Esophagus squamous epithelium (tissue), 5 donors: ENCODE results near the gene STK17A. TPM values are rescaled to one million over a fixed set of nuclear protein-coding genes. Genes with fewer than 3 reads are reported as not detected.

Source experiments
- DNase-seq: peaks from one replicate; lab custom pipeline; 2025; lab: John Stamatoyannopoulos, UW
- H3K27ac ChIP-seq, 4 donors: fragments of 200-600 bp; sonication (generic); one replicate each; pipeline ENCODE4 v1.5.1; 2016 to 2019; ENCODE audit warnings: mild to moderate bottlenecking in 1 of 4
- H3K27me3 ChIP-seq, 4 donors: fragments of 200-600 bp; sonication (generic); 1 replicate in 3 of 4; 2 replicates in 1 of 4; pipeline versions ENCODE4 v1.5.1 to v1.6.0; 2017 to 2021; ENCODE audit warnings: antibody characterized with exemption in 1 of 4
- H3K36me3 ChIP-seq, 3 donors: fragments of 200-600 bp; sonication (generic); one replicate each; pipeline ENCODE4 v1.5.1; 2016 to 2019
- H3K4me1 ChIP-seq, 3 donors: fragments of 200-600 bp; sonication (generic); one replicate each; pipeline ENCODE4 v1.5.1; 2017 to 2019
- H3K4me3 ChIP-seq, 4 donors: fragments of 200-600 bp; sonication (generic); 1 replicate in 3 of 4; 2 replicates in 1 of 4; pipeline ENCODE4 v1.5.1; 2016 to 2019; ENCODE audit warnings: mild to moderate bottlenecking in 2 of 4, moderate library complexity in 1 of 4
- H3K9me3 ChIP-seq, 3 donors: fragments of 200-600 bp; sonication (generic); one replicate each; pipeline ENCODE4 v1.5.1; 2016 to 2019
- POLR2A ChIP-seq, 4 donors: fragments of 450-650 bp; IDR thresholded peaks; one replicate each; pipeline ENCODE4 v1.6.1; 2017; ENCODE audit warnings: antibody characterized with exemption in 4 of 4, mild to moderate bottlenecking in 4 of 4, moderate library complexity in 3 of 4
- WGBS, 2 donors: methylation state at CpG; one replicate each; pipeline ENCODE4 v1.1.5; 2018; 5-methylcytosine and 5-hydroxymethylcytosine counted together
- intact Hi-C: fragments of 100-400 bp; cut with DNase I; formaldehyde crosslinking; loops from one replicate; pipeline ENCODE4 v1.15.0; 2022
- total RNA-seq, 4 donors: library from RNA; depleted of rRNA; stranded (reverse); fragments of >200 nt; gene quantifications; one replicate each; pipeline ENCODE4 v1.1.0, GENCODE V29; 2016
- TF ChIP-seq, protein P1 (sequence below), 6 experiments: fragments of 450-650 bp in 4 of 6; fragments of 200-600 bp in 2 of 6; sonication (generic) in 2 of 6; IDR thresholded peaks; one replicate each; pipeline ENCODE4 v1.5.1; 2016 to 2019; ENCODE audit warnings: antibody characterized with exemption in 6 of 6, mild to moderate bottlenecking in 4 of 6, moderate library complexity in 4 of 6
- donor health status: DM: yes; HTN: yes; CAD: no.

Gene STK17A
- total RNA-seq, 4 donors from 2014 or later = 21.9 to 34.4 (median 22.8) TPM

DNA sequence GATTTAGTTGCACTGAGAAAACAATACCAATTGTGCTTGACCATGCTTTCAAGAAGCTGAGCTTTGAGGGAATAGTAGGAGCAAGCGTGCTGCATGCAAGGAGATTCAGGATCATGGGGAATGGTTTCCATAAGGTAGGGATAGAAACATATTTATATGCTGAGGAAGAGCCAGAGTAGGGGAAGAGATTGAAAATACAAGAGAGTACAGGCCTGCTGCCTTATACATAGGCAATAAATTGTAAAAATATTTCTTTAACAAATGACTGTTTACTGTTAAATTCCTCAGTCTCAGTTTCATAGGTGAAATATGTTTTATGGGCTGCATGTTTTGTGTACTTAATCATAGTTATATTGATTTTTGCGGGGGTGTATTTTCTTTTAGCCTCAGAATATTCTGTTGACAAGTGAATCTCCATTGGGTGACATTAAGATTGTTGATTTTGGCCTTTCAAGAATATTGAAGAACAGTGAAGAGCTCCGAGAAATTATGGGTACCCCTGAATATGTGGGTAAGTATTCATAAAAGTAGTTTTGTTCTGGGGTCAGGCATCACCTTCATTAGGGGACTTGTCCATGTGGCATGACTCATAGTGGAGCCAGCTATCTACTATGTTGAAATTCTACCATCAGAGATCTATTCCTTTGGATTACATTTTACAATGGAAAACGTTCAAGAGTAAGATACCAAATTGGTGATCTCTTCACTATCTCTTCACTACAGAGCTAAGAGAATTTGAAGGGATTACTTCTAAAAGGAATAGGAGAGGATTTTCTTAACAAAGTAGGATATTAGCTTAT, 36.5 kb downstream of the STK17A start:
- intact Hi-C loops = no loop called here
- H3K4me1 ChIP-seq = no peaks in the 10 kb centered on the region
- no peak overlapping the region for H3K4me3 ChIP-seq
- TF ChIP-seq, protein P1, sequence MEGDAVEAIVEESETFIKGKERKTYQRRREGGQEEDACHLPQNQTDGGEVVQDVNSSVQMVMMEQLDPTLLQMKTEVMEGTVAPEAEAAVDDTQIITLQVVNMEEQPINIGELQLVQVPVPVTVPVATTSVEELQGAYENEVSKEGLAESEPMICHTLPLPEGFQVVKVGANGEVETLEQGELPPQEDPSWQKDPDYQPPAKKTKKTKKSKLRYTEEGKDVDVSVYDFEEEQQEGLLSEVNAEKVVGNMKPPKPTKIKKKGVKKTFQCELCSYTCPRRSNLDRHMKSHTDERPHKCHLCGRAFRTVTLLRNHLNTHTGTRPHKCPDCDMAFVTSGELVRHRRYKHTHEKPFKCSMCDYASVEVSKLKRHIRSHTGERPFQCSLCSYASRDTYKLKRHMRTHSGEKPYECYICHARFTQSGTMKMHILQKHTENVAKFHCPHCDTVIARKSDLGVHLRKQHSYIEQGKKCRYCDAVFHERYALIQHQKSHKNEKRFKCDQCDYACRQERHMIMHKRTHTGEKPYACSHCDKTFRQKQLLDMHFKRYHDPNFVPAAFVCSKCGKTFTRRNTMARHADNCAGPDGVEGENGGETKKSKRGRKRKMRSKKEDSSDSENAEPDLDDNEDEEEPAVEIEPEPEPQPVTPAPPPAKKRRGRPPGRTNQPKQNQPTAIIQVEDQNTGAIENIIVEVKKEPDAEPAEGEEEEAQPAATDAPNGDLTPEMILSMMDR (IDR thresholded peaks at IDR 0.05) = no peak
- no peak for TF ChIP-seq POLR2A (IDR thresholded peaks at IDR 0.05)
- no peak for DNase-seq
- H3K36me3 ChIP-seq = peaks cover 0 to 51% (median 0%) of the 10 kb centered on the region in 3 donors
- no peak overlapping the region for H3K27ac ChIP-seq
- 87% methylated on average over 4 of the region's 4 CpGs for WGBS, 2 donors
- no peaks in the 10 kb centered on the region for H3K9me3 ChIP-seq
- no peaks in the 10 kb centered on the region for H3K27me3 ChIP-seq

GRCh38 chr7:43621729-43622448, 39.0 kb downstream of the STK17A start:
- Histone ChIP-seq H3K36me3 (peaks cover 0 to 59% (median 0%) of the 10 kb centered on the region in 3 donors), H3K27ac (no peak overlapping the region), H3K27me3 (no peaks in the 10 kb centered on the region), H3K9me3 (no peaks in the 10 kb centered on the region), H3K4me1 (no peaks in the 10 kb centered on the region), H3K4me3 (no peak overlapping the region)
- TF ChIP-seq POLR2A (IDR thresholded peaks at IDR 0.05) = no peak
- TF ChIP-seq, protein P1 (IDR thresholded peaks at IDR 0.05) = no peak
- 65 to 74% methylated on average over 5 of the region's 5 CpGs for WGBS, 2 donors
- no peak for DNase-seq
- intact Hi-C loops = no loop called here

DNA sequence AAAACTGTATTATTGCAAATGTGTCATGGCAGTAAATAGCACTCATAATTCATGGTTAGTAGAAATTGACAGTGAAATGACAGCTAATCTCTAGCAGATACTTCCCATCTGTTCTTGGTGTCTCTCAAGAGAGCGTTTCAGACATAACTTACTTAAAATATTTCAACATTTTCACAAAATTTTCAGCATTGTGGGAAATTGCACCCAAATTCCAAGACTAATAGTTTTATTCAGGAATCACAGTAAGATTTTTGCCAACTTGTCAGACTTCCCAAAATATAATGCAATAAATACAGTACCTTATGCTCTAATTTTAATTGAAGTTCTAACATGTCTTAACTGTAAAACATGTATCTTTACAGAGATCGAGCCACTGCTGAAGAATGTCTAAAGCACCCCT, 41.2 kb downstream of the STK17A start:
- DNase-seq = no peak
- TF ChIP-seq, protein P1 (IDR thresholded peaks at IDR 0.05) = no peak
- TF ChIP-seq POLR2A (IDR thresholded peaks at IDR 0.05) = no peak
- WGBS, 2 donors = 83 to 90% methylated on average over 2 of the region's 2 CpGs
- H3K27ac ChIP-seq = no peak overlapping the region
- no peak overlapping the region for H3K4me3 ChIP-seq
- no peaks in the 10 kb centered on the region for H3K9me3 ChIP-seq
- intact Hi-C loops = no loop called here
- H3K4me1 ChIP-seq = no peaks in the 10 kb centered on the region
- H3K27me3 ChIP-seq = no peaks in the 10 kb centered on the region
- peaks cover 0 to 78% (median 0%) of the 10 kb centered on the region in 3 donors for H3K36me3 ChIP-seq

GRCh38 chr7:43625453-43625852, 42.5 kb downstream of the STK17A start:
- no peak overlapping the region for H3K27ac ChIP-seq
- no peaks in the 10 kb centered on the region for H3K9me3 ChIP-seq
- no peaks in the 10 kb centered on the region for H3K27me3 ChIP-seq
- no peak overlapping the region for H3K4me3 ChIP-seq
- no peak for TF ChIP-seq POLR2A (IDR thresholded peaks at IDR 0.05)
- TF ChIP-seq, protein P1 (IDR thresholded peaks at IDR 0.05) = no peak
- DNase-seq = no peak
- intact Hi-C loops = no loop called here
- peaks cover 0 to 70% (median 0%) of the 10 kb centered on the region in 3 donors for H3K36me3 ChIP-seq
- H3K4me1 ChIP-seq = peaks cover 0 to 5% (median 0%) of the 10 kb centered on the region in 3 donors

DNA sequence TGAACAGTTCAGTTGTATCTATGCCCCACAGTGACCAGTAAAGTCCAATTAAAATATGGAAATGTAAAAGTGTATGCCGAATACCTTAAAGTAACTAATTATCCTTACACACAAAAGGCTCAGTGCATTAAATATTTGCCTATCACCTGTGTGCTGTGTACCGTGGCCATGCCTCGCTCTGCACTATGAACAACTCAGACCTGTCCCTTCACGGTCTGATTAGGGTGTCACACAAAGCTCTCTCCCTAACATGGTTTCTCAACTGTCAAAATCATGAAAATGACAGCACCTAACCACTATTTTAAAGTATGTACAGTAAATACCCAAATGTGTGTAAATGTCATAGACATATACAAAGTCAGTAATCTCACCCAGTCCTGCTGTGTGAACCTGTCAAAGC, 43.1 kb downstream of the STK17A start:
- no peak for DNase-seq
- Histone ChIP-seq H3K36me3 (peaks cover 0 to 71% (median 0%) of the 10 kb centered on the region in 3 donors), H3K4me1 (peaks cover 0 to 5% (median 0%) of the 10 kb centered on the region in 3 donors), H3K4me3 (no peak overlapping the region), H3K27me3 (no peaks in the 10 kb centered on the region), H3K27ac (no peak overlapping the region), H3K9me3 (no peaks in the 10 kb centered on the region)
- WGBS, 2 donors = 73 to 74% methylated on average over 4 of the region's 4 CpGs
- intact Hi-C loops = no loop called here
- TF ChIP-seq POLR2A (IDR thresholded peaks at IDR 0.05) = no peak
- TF ChIP-seq, protein P1 (IDR thresholded peaks at IDR 0.05) = no peak
